GM12878 (cell line): ENCODE data around the gene SLC12A5. TPM values are rescaled to one million over a fixed set of nuclear protein-coding genes. Genes with fewer than 3 reads are reported as not detected.

ENCODE experiments used
- ATAC-seq: fragments of 200-7000 bp; cut with Tn5 transposase; 3 replicates; pipeline ENCODE4 v1.9.1; 2020; ENCODE audit warnings: mild to moderate bottlenecking, moderate library complexity
- BruUV-seq: library from RNA; stranded (reverse); fragments of 400-500 nt; replicated peaks from 2 replicates; lab custom pipeline; 2021; lab: Mats Ljungman, UMichigan
- CTCF ChIA-PET: fragments of 300-600 bp; sonication (Branson Sonifier 250); formaldehyde crosslinking; extraction: SDS; loops from one replicate; lab custom pipeline; 2021; ENCODE audit warnings: inconsistent platforms; lab: Yijun Ruan, JAX
- POLR2A ChIA-PET: fragments of 350-600 bp; formaldehyde crosslinking; extraction: SDS; loops from one replicate; lab custom pipeline; 2021; ENCODE audit warnings: inconsistent platforms; lab: Charles Lee
- RAD21 ChIA-PET: fragments of 300-600 bp; sonication (Branson Sonifier 250); formaldehyde crosslinking; loops from one replicate; lab custom pipeline; 2023; ENCODE audit warnings: antibody characterized with exemption; ENCODE audit not compliant: unreplicated experiment; lab: Charles Lee
- SMC1A ChIA-PET: fragments of 300-600 bp; sonication (Branson Sonifier 250); formaldehyde crosslinking; loops from one replicate; lab custom pipeline; 2023; ENCODE audit not compliant: unreplicated experiment, uncharacterized antibody; lab: Charles Lee
- DNase-seq: peaks from one replicate; pipeline ENCODE4 v3.0.0-alpha.2; 2011; ENCODE audit warnings: low read depth, low spot score
- FAIRE-seq: peaks from 3 replicates; lab custom pipeline; 2011; peaks lifted over from hg19 to GRCh38; lab: Jason Lieb, UNC
- H2AFZ ChIP-seq: 2 replicates; pipeline ENCODE4 v1.6.0; 2011; ENCODE audit warnings: low read depth, low read length, control low read depth; ENCODE audit not compliant: control insufficient read depth
- H3K27ac ChIP-seq: 2 replicates; pipeline ENCODE4 v1.5.1; 2011; ENCODE audit warnings: control low read depth; ENCODE audit not compliant: control insufficient read depth, insufficient read depth
- H3K27me3 ChIP-seq, 2 experiments: replicated peaks in 1 of 2; 2 replicates each; pipeline versions ENCODE4 v1.6.0 to v1.6.1; 2011; ENCODE audit warnings: low read length in 1 of 2; ENCODE audit not compliant: control insufficient read depth in 2 of 2, insufficient read depth in 2 of 2
- H3K36me3 ChIP-seq, 2 experiments: 2 replicates each; pipeline ENCODE4 v1.5.1; 2011; ENCODE audit warnings: low read length in 1 of 2; ENCODE audit not compliant: control insufficient read depth in 2 of 2, insufficient read depth in 2 of 2
- H3K4me1 ChIP-seq: 2 replicates; pipeline ENCODE4 v1.6.1; 2011; ENCODE audit warnings: mild to moderate bottlenecking, low read length, moderate library complexity, mixed read lengths; ENCODE audit not compliant: control insufficient read depth, insufficient read depth
- H3K4me2 ChIP-seq: 2 replicates; pipeline ENCODE4 v1.6.0; 2011; ENCODE audit warnings: control low read depth; ENCODE audit not compliant: control insufficient read depth, insufficient read depth
- H3K4me3 ChIP-seq: fragments of 200-600 bp; sonication (generic); 2 replicates; pipeline ENCODE4 v1.5.1; 2016
- H3K79me2 ChIP-seq: 2 replicates; pipeline ENCODE4 v1.6.0; 2011; ENCODE audit warnings: low read length; ENCODE audit not compliant: control insufficient read depth, insufficient read depth
- H3K9ac ChIP-seq: 2 replicates; pipeline ENCODE4 v1.8.0; 2011; ENCODE audit warnings: low read length, control low read depth, mixed read lengths; ENCODE audit not compliant: control insufficient read depth, insufficient read depth
- H3K9me3 ChIP-seq: replicated peaks from 3 replicates; pipeline ENCODE4 v1.5.1; 2011; ENCODE audit warnings: mild to moderate bottlenecking, low read length; ENCODE audit not compliant: control insufficient read depth, insufficient read depth
- H4K20me1 ChIP-seq: 2 replicates; pipeline ENCODE4 v1.6.0; 2011; ENCODE audit not compliant: control insufficient read depth, insufficient read depth
- CREM ChIP-seq: IDR thresholded peaks from 2 replicates; pipeline ENCODE4 v1.6.1; 2014; ENCODE audit warnings: antibody characterized with exemption, low read depth
- DPF2 ChIP-seq: fragments of 450-650 bp; IDR thresholded peaks from 2 replicates; pipeline ENCODE4 v1.6.1; 2017; ENCODE audit warnings: mild to moderate bottlenecking
- E4F1 ChIP-seq: fragments of 450-650 bp; IDR thresholded peaks from 2 replicates; pipeline ENCODE4 v1.6.1; 2018; ENCODE audit warnings: borderline replicate concordance, mild to moderate bottlenecking; ENCODE audit not compliant: partially characterized antibody
- EED ChIP-seq: sonication (generic); IDR thresholded peaks from 2 replicates; pipeline ENCODE4 v1.6.1; 2016; ENCODE audit warnings: antibody characterized with exemption, low read depth
- FOXK2 ChIP-seq: fragments of 450-650 bp; IDR thresholded peaks from 2 replicates; pipeline ENCODE4 v1.6.1; 2017; ENCODE audit warnings: mild to moderate bottlenecking, moderate library complexity
- FOXM1 ChIP-seq: IDR thresholded peaks from 2 replicates; pipeline ENCODE4 v1.6.1; 2012; ENCODE audit warnings: low read depth, mild to moderate bottlenecking, inconsistent platforms, low read length, moderate library complexity
- HCFC1 ChIP-seq: fragments of 150-350 bp; IDR thresholded peaks from 2 replicates; pipeline ENCODE4 v1.6.1; 2014; ENCODE audit warnings: low read length
- JUNB ChIP-seq: IDR thresholded peaks from 2 replicates; pipeline ENCODE4 v1.6.1; 2016; ENCODE audit warnings: antibody characterized with exemption, mild to moderate bottlenecking
- JUND ChIP-seq: IDR thresholded peaks from 2 replicates; pipeline ENCODE4 v1.6.1; 2012; ENCODE audit warnings: low read depth, mild to moderate bottlenecking, low read length, improper control_type of control experiment, moderate library complexity
- MEF2A ChIP-seq: IDR thresholded peaks from 2 replicates; pipeline ENCODE4 v1.6.1; 2011; ENCODE audit warnings: low read depth, mild to moderate bottlenecking, low read length, moderate library complexity; ENCODE audit not compliant: insufficient read depth
- MLLT1 ChIP-seq: fragments of 450-650 bp; IDR thresholded peaks from 2 replicates; pipeline ENCODE4 v1.6.1; 2016; ENCODE audit warnings: mild to moderate bottlenecking
- NBN ChIP-seq: fragments of 450-650 bp; IDR thresholded peaks from 2 replicates; pipeline ENCODE4 v1.6.1; 2016
- NFYA ChIP-seq: IDR thresholded peaks from 2 replicates; pipeline ENCODE4 v1.6.1; 2011; ENCODE audit warnings: low read depth, mild to moderate bottlenecking, low read length, improper control_type of control experiment, borderline replicate concordance
- SIX5 ChIP-seq: IDR thresholded peaks from 2 replicates; pipeline ENCODE4 v1.6.1; 2011; ENCODE audit warnings: mild to moderate bottlenecking, low read depth, low read length, moderate library complexity; ENCODE audit not compliant: severe bottlenecking
- SMARCA5 ChIP-seq: fragments of 450-650 bp; IDR thresholded peaks from 2 replicates; pipeline ENCODE4 v1.6.1; 2017; ENCODE audit warnings: mild to moderate bottlenecking
- SMC3 ChIP-seq: IDR thresholded peaks from 2 replicates; pipeline ENCODE4 v1.6.1; 2011; ENCODE audit warnings: low read length, improper control_type of control experiment, borderline replicate concordance
- SPI1 ChIP-seq: IDR thresholded peaks from 2 replicates; pipeline ENCODE4 v1.6.1; 2011; ENCODE audit warnings: low read depth, mild to moderate bottlenecking, low read length, moderate library complexity, borderline replicate concordance; ENCODE audit not compliant: insufficient read depth
- ZNF24 ChIP-seq: fragments of 450-650 bp; IDR thresholded peaks from 2 replicates; pipeline ENCODE4 v1.6.1; 2017; ENCODE audit warnings: antibody characterized with exemption, mild to moderate bottlenecking
- WGBS: methylation state at CpG from one replicate; pipeline ENCODE4 v1.1.6; 2016; ENCODE audit warnings: low lambda C conversion rate; ENCODE audit not compliant: insufficient replicate concordance, insufficient coverage; ENCODE audit errors: missing lambda C conversion rate; 5-methylcytosine and 5-hydroxymethylcytosine counted together
- in situ Hi-C: fragments of 300-500 bp; cut with MboI; formaldehyde crosslinking; loops from 9 replicates; pipeline ENCODE4 v1.14.3; 2018; ENCODE audit warnings: mixed read lengths
- intact Hi-C: fragments of 100-400 bp; cut with micrococcal nuclease; formaldehyde crosslinking; loops from one replicate; pipeline ENCODE4 v1.14.2; 2022; ENCODE audit not compliant: unreplicated experiment
- polyA plus RNA-seq, 11 experiments: library from polyadenylated mRNA; depleted of rRNA in 4 of 11; unstranded in 6 of 11; stranded (reverse) in 5 of 11; fragments of >200 nt; fragmentation: Nextera tagmentation in 4 of 11; fragmentation: Illumina TruSeq in 1 of 11; extraction: Ambion mirVana in 4 of 11; extraction: Trizol in 1 of 11; gene quantifications; 1 replicate in 1 of 11; 2 replicates in 10 of 11; pipeline versions ENCODE4 v1.2.1 to v1.2.3, GENCODE V29; 2011 to 2016; ENCODE audit warnings: inconsistent platforms in 2 of 11, missing spikeins in 2 of 11, low read depth in 1 of 11
- total RNA-seq, 4 experiments: library from RNA; depleted of rRNA in 3 of 4; stranded (reverse); fragments of >200 nt in 3 of 4; fragmentation: Illumina TruSeq in 1 of 4; extraction: Trizol in 1 of 4; gene quantifications; 2 replicates each; pipeline versions ENCODE4 v1.2.1 to v1.2.3, GENCODE V29; 2013 to 2021

SLC12A5 gene
- total and polyA plus RNA-seq, 10 of the 15 experiments (the other 5 are each of a cell fraction or from before 2014, with no cell fraction given): 0.26 to 2.7 (median 1.2) TPM

- TF ChIP-seq NFYA (no peak), EED (0 out of 2 replicates have a peak, but pooled peaks have one; percentile 35)
- TF ChIP-seq, all 136 proteins: peak for 6
These were observed 30.3 kb upstream of the SLC12A5 start (continued) for GRCh38 chr20:45998761-45999160.

- ChIA-PET POLR2A (interaction anchor here (0.5 to 0.9 kb wide), 2 partner anchors 16 to 38 kb away, joined by 3 to 6 read pairs; no protein-coding TSS in a partner anchor), CTCF (interaction anchor here (0.8 to 7.9 kb wide), 7 partner anchors 10 to 349 kb away, joined by 3 to 48 read pairs (median 8); no protein-coding TSS in a partner anchor), RAD21 (interaction anchor here (1.3 kb wide), 2 partner anchors 13 to 30 kb away, joined by 4 read pairs; no protein-coding TSS in a partner anchor), SMC1A (interaction anchor here (1.0 to 2.2 kb wide), 2 partner anchors 14 to 31 kb away, joined by 4 to 6 read pairs; no protein-coding TSS in a partner anchor)
- H3K27ac ChIP-seq: no peak overlapping the region
- BruUV-seq: no TSS peak
- H3K4me2 ChIP-seq: no peak overlapping the region
- intact Hi-C loops (no loop called here), in situ Hi-C loops (no loop called here)
- no peak overlapping the region for H2AFZ ChIP-seq
- no peaks in the 10 kb centered on the region for H3K36me3 ChIP-seq
- no peaks in the 10 kb centered on the region for H3K79me2 ChIP-seq
- DNase-seq (no peak), ATAC-seq (no peak), FAIRE-seq (no peak)
- H3K9me3 ChIP-seq: no peaks in the 10 kb centered on the region
- no peak overlapping the region for H3K4me3 ChIP-seq
- 40% methylated on average over 4 of the region's 4 CpGs for WGBS
- H4K20me1 ChIP-seq: no peaks in the 10 kb centered on the region
- H3K9ac ChIP-seq: no peak overlapping the region
- peaks cover 17% of the 10 kb centered on the region for H3K4me1 ChIP-seq
- no peaks in the 10 kb centered on the region; a peak in 1 of 4 replicates for H3K27me3 ChIP-seq
- TF ChIP-seq FOXM1 (no peak), ZNF24 (no peak), E4F1 (no peak), HCFC1 (no peak), SMARCA5 (no peak), MLLT1 (no peak), DPF2 (no peak), JUNB (no peak), NBN (no peak), CREM (no peak), SMC3 (no peak), JUND (no peak), MEF2A (no peak), SPI1 (no peak), SIX5 (no peak), FOXK2 (no peak)
These were observed 29.3 kb upstream of the SLC12A5 start for GRCh38 chr20:45999557-46000261.
